Vagina (tissue), 2 donors: ENCODE results near the gene RAD23B. TPM values are rescaled to one million over a fixed set of nuclear protein-coding genes. Genes with fewer than 3 reads are reported as not detected.

Experiments
- DNase-seq, 2 donors: peaks; one replicate each; pipeline ENCODE4 v3.0.0-alpha.2; 2017; ENCODE audit errors: extremely low spot score in 2 of 2
- H3K27ac ChIP-seq: fragments of 200-600 bp; sonication (generic); one replicate; pipeline ENCODE4 v1.5.1; 2019
- H3K27me3 ChIP-seq: fragments of 200-600 bp; sonication (generic); one replicate; pipeline ENCODE4 v1.5.1; 2019
- H3K36me3 ChIP-seq, 2 donors: fragments of 200-600 bp; sonication (generic); one replicate each; pipeline ENCODE4 v1.5.1; 2017 to 2019
- H3K4me1 ChIP-seq: fragments of 200-600 bp; sonication (generic); one replicate; pipeline ENCODE4 v1.5.1; 2019
- H3K4me3 ChIP-seq, 2 donors: fragments of 200-600 bp; sonication (generic); 1 replicate in 1 of 2; 2 replicates in 1 of 2; pipeline ENCODE4 v1.5.1; 2016 to 2019
- H3K9me3 ChIP-seq: fragments of 200-600 bp; sonication (generic); one replicate; pipeline ENCODE4 v1.5.1; 2019
- CTCF ChIP-seq, 3 experiments: fragments of 450-650 bp in 2 of 3; fragments of 200-600 bp in 1 of 3; sonication (generic) in 1 of 3; IDR thresholded peaks; one replicate each; pipeline ENCODE4 v1.5.1; 2017 to 2019; ENCODE audit warnings: antibody characterized with exemption in 3 of 3, mild to moderate bottlenecking in 2 of 3, moderate library complexity in 2 of 3
- POLR2A ChIP-seq, 2 donors: fragments of 450-650 bp; IDR thresholded peaks; one replicate each; pipeline ENCODE4 v1.6.1; 2017; ENCODE audit warnings: antibody characterized with exemption in 2 of 2, mild to moderate bottlenecking in 2 of 2, moderate library complexity in 2 of 2
- POLR2AphosphoS5 ChIP-seq, 2 donors: sonication (generic); formaldehyde crosslinking; IDR thresholded peaks; one replicate each; pipeline ENCODE4 v1.9.0; 2017; ENCODE audit warnings: antibody characterized with exemption in 2 of 2, mild to moderate bottlenecking in 2 of 2, low read depth in 1 of 2; ENCODE audit not compliant: insufficient read depth in 1 of 2
- intact Hi-C: fragments of 100-400 bp; cut with DNase I; formaldehyde crosslinking; loops from one replicate; pipeline ENCODE4 v1.15.1; 2023
- total RNA-seq: library from RNA; depleted of rRNA; stranded (reverse); fragments of >200 nt; gene quantifications from one replicate; pipeline ENCODE4 v1.2.3, GENCODE V29; 2016

The RAD23B gene
- total RNA-seq, 1 donor from 2014 or later: 61.1 TPM

GRCh38 chr9:107358986-107359385, 75.9 kb downstream of the RAD23B start:
- no peaks in the 10 kb centered on the region for H3K9me3 ChIP-seq
- H3K4me3 ChIP-seq: no peak overlapping the region
- DNase-seq: no peak
- no peaks in the 10 kb centered on the region for H3K36me3 ChIP-seq
- H3K4me1 ChIP-seq: no peaks in the 10 kb centered on the region
- H3K27ac ChIP-seq: no peak overlapping the region
- H3K27me3 ChIP-seq: no peaks in the 10 kb centered on the region
- TF ChIP-seq POLR2A (IDR thresholded peaks at IDR 0.05) (no peak), CTCF (IDR thresholded peaks at IDR 0.05) (no peak), POLR2AphosphoS5 (IDR thresholded peaks at IDR 0.05; ENCODE audit: insufficient read depth in 1 of 2, low read depth in 1 of 2) (no peak)
- intact Hi-C loops: no loop called here

- H3K4me3 ChIP-seq: no peak overlapping the region
- H3K4me1 ChIP-seq: no peaks in the 10 kb centered on the region
- no peaks in the 10 kb centered on the region for H3K27me3 ChIP-seq
- no peak for DNase-seq
- no peaks in the 10 kb centered on the region for H3K9me3 ChIP-seq
- no peaks in the 10 kb centered on the region for H3K36me3 ChIP-seq
- TF ChIP-seq POLR2A (IDR thresholded peaks at IDR 0.05): no peak
- no peak for TF ChIP-seq POLR2AphosphoS5 (IDR thresholded peaks at IDR 0.05; ENCODE audit: insufficient read depth in 1 of 2, low read depth in 1 of 2)
- no peak for TF ChIP-seq CTCF (IDR thresholded peaks at IDR 0.05)
- intact Hi-C loops: no loop called here
- H3K27ac ChIP-seq: no peak overlapping the region
Measured at GRCh38 chr9:107360098-107360497, 77.0 kb downstream of the RAD23B start.

- no peak for DNase-seq
- Histone ChIP-seq H3K27ac (no peak overlapping the region), H3K9me3 (no peaks in the 10 kb centered on the region), H3K4me1 (no peaks in the 10 kb centered on the region), H3K27me3 (no peaks in the 10 kb centered on the region), H3K36me3 (no peaks in the 10 kb centered on the region), H3K4me3 (no peak overlapping the region)
- intact Hi-C loops: no loop called here
- TF ChIP-seq POLR2A (IDR thresholded peaks at IDR 0.05) (no peak), POLR2AphosphoS5 (IDR thresholded peaks at IDR 0.05; ENCODE audit: insufficient read depth in 1 of 2, low read depth in 1 of 2) (no peak), CTCF (IDR thresholded peaks at IDR 0.05) (no peak)
Measured at GRCh38 chr9:107361816-107362215, 78.7 kb downstream of the RAD23B start.

GRCh38 chr9:107363516-107364152, 80.6 kb downstream of the RAD23B start:
- Histone ChIP-seq H3K36me3 (no peaks in the 10 kb centered on the region), H3K27me3 (no peaks in the 10 kb centered on the region), H3K9me3 (no peaks in the 10 kb centered on the region), H3K27ac (no peak overlapping the region), H3K4me3 (no peak overlapping the region), H3K4me1 (no peaks in the 10 kb centered on the region)
- TF ChIP-seq POLR2AphosphoS5 (IDR thresholded peaks at IDR 0.05; ENCODE audit: insufficient read depth in 1 of 2, low read depth in 1 of 2): no peak
- no peak for DNase-seq
- intact Hi-C loops: no loop called here

GRCh38 chr9:107367727-107368502, 84.8 kb downstream of the RAD23B start:
- DNase-seq: no peak
- no peaks in the 10 kb centered on the region for H3K9me3 ChIP-seq
- no peak overlapping the region for H3K4me3 ChIP-seq
- no peak overlapping the region for H3K27ac ChIP-seq
- no peaks in the 10 kb centered on the region for H3K4me1 ChIP-seq
- intact Hi-C loops: no loop called here
- TF ChIP-seq CTCF (IDR thresholded peaks at IDR 0.05) (no peak), POLR2AphosphoS5 (IDR thresholded peaks at IDR 0.05; ENCODE audit: insufficient read depth in 1 of 2, low read depth in 1 of 2) (no peak), POLR2A (IDR thresholded peaks at IDR 0.05) (no peak)
- H3K36me3 ChIP-seq: no peaks in the 10 kb centered on the region
- H3K27me3 ChIP-seq: no peaks in the 10 kb centered on the region
